ENCODE results near the gene SLC17A9.

- TF ChIP-seq POLR2AphosphoS5 (IDR thresholded peaks at IDR 0.05; ENCODE audit: borderline replicate concordance, low read depth, low read length), result no peak
- TF ChIP-seq EZH2 (IDR thresholded peaks at IDR 0.05), result no peak
- no peak for TF ChIP-seq FOXP2 (optimal IDR thresholded peaks at IDR 0.05; ENCODE audit: control extremely low read depth, extremely low read length, insufficient read depth)
Measured at GRCh38 chr20:62905536-62906117, 46.9 kb upstream of the SLC17A9 start.

All from SK-N-MC (cell line).